Natural killer cell (primary cell): Measurements from ENCODE around the gene PDLIM7. TPM values are rescaled to one million over a fixed set of nuclear protein-coding genes. Genes with fewer than 3 reads are reported as not detected.

ENCODE experiments used
- ATAC-seq, 3 donors: fragments of 150-1000 bp in 2 of 3; fragments of 200-7000 bp in 1 of 3; cut with Tn5 transposase; 1 replicate in 1 of 3; 2 replicates in 2 of 3; pipeline ENCODE4 v1.10.0; 2021; ENCODE audit warnings: mild to moderate bottlenecking in 2 of 3, moderate library complexity in 2 of 3
- DNase-seq, 2 donors: peaks; one replicate each; pipeline versions ENCODE4 v3.0.0 to v3.0.0-alpha.2; 2013 to 2021; ENCODE audit warnings: mixed read lengths in 1 of 2
- H3K27ac ChIP-seq: one replicate; pipeline ENCODE4 v1.5.1; 2013; ENCODE audit warnings: mild to moderate bottlenecking, low read length
- H3K27me3 ChIP-seq: one replicate; pipeline ENCODE4 v1.6.1; 2013; ENCODE audit warnings: low read length; ENCODE audit not compliant: control insufficient read depth, insufficient read depth
- H3K36me3 ChIP-seq: one replicate; pipeline ENCODE4 v1.6.1; 2013; ENCODE audit warnings: low read length; ENCODE audit not compliant: control insufficient read depth, insufficient read depth
- H3K4me1 ChIP-seq: one replicate; pipeline ENCODE4 v1.6.1; 2013; ENCODE audit warnings: low read length; ENCODE audit not compliant: control insufficient read depth, insufficient read depth
- H3K4me3 ChIP-seq: one replicate; pipeline ENCODE4 v1.5.1; 2013; ENCODE audit warnings: low read length
- H3K9me3 ChIP-seq: one replicate; pipeline ENCODE4 v1.6.1; 2013; ENCODE audit warnings: low read length; ENCODE audit not compliant: control insufficient read depth, insufficient read depth
- H3K27ac Mint-ChIP-seq, 2 donors: one replicate each; pipeline ENCODE4 v1.8.0; 2022; ENCODE audit warnings: mild to moderate bottlenecking in 2 of 2, mixed read lengths in 2 of 2, moderate library complexity in 1 of 2
- H3K27me3 Mint-ChIP-seq, 2 donors: one replicate each; pipeline ENCODE4 v1.8.0; 2022; ENCODE audit warnings: low read depth in 2 of 2, mixed read lengths in 2 of 2
- H3K36me3 Mint-ChIP-seq: one replicate; pipeline ENCODE4 v1.8.0; 2022; ENCODE audit warnings: mixed read lengths
- H3K4me1 Mint-ChIP-seq, 2 donors: one replicate each; pipeline ENCODE4 v1.8.0; 2022; ENCODE audit warnings: mixed read lengths in 2 of 2
- H3K4me3 Mint-ChIP-seq: one replicate; pipeline ENCODE4 v1.8.0; 2022; ENCODE audit warnings: mild to moderate bottlenecking, moderate library complexity, mixed read lengths
- H3K9me3 Mint-ChIP-seq, 2 donors: one replicate each; pipeline ENCODE4 v1.8.0; 2022; ENCODE audit warnings: mixed read lengths in 2 of 2
- CTCF ChIP-seq: fragments of 200-600 bp; IDR thresholded peaks from one replicate; pipeline ENCODE4 v1.8.0; 2022; ENCODE audit warnings: antibody characterized with exemption
- WGBS: methylation state at CpG from one replicate; pipeline ENCODE4 v1.1.7; 2013; ENCODE audit warnings: missing lambda C conversion rate; ENCODE audit not compliant: insufficient coverage; 5-methylcytosine and 5-hydroxymethylcytosine counted together
- intact Hi-C: fragments of 100-400 bp; cut with micrococcal nuclease; formaldehyde crosslinking; loops from one replicate; pipeline ENCODE4 v1.14.2; 2022
- total RNA-seq, 4 donors: library from RNA; stranded (reverse); fragments of 120-200 nt in 1 of 4; gene quantifications; one replicate each; pipeline versions ENCODE4 v1.2.3 to v1.2.4, GENCODE V29; 2013 to 2022

Gene PDLIM7
- total RNA-seq, 3 donors from 2014 or later (not counting 1 experiment from before 2014, with no cell fraction given) = 9.7 to 58.7 (median 14.7) TPM

- DNase-seq (no peak), ATAC-seq (peak; percentile 4 to 13 (median 8))
- H3K27me3 ChIP-seq = peaks cover 5% of the 10 kb centered on the region
- 19% methylated on average over 48 of the region's 48 CpGs for WGBS
- Mint-ChIP-seq H3K27ac (peak overlapping the region; percentile 47 to 56), H3K27me3 (peaks cover 10 to 17% of the 10 kb centered on the region in 2 donors), H3K4me3 (peak overlapping the region; percentile 82), H3K36me3 (no peaks in the 10 kb centered on the region), H3K4me1 (peaks cover 18 to 49% of the 10 kb centered on the region in 2 donors), H3K9me3 (no peaks in the 10 kb centered on the region)
- no peak for TF ChIP-seq CTCF
- intact Hi-C loops = loop anchor here (10.0 kb wide), 1 partner anchor 383 kb away; no protein-coding TSS in a partner anchor
- H3K9me3 ChIP-seq = no peaks in the 10 kb centered on the region
- H3K4me3 ChIP-seq = peak overlapping the region; percentile 47
- peaks cover 71% of the 10 kb centered on the region for H3K4me1 ChIP-seq
- no peaks in the 10 kb centered on the region for H3K36me3 ChIP-seq
- H3K27ac ChIP-seq = no peak overlapping the region
Measured at GRCh38 chr5:177498013-177498787, 796 bp upstream of the PDLIM7 start.

- intact Hi-C loops = loop anchor here (1.0 to 10.0 kb wide), 2 partner anchors 41 to 382 kb away; no protein-coding TSS in a partner anchor
- H3K9me3 ChIP-seq = no peaks in the 10 kb centered on the region
- no peaks in the 10 kb centered on the region for H3K36me3 Mint-ChIP-seq
- ATAC-seq (no peak), DNase-seq (no peak)
- peak overlapping the region in 1 of 2 donors; percentile 47 for H3K27ac Mint-ChIP-seq
- TF ChIP-seq CTCF = no peak
- H3K27me3 ChIP-seq = peaks cover 5% of the 10 kb centered on the region
- peaks cover 69% of the 10 kb centered on the region for H3K4me1 ChIP-seq
- H3K27ac ChIP-seq = no peak overlapping the region
- 19% methylated on average over 20 of the region's 29 CpGs for WGBS
- peaks cover 18 to 55% of the 10 kb centered on the region in 2 donors for H3K4me1 Mint-ChIP-seq
- H3K4me3 ChIP-seq = peak overlapping the region; percentile 47
- H3K27me3 Mint-ChIP-seq = peaks cover 10 to 14% of the 10 kb centered on the region in 2 donors
- peak overlapping the region; percentile 69 for H3K4me3 Mint-ChIP-seq
- no peaks in the 10 kb centered on the region for H3K36me3 ChIP-seq
- no peaks in the 10 kb centered on the region for H3K9me3 Mint-ChIP-seq
Measured at GRCh38 chr5:177496727-177497291, 595 bp downstream of the PDLIM7 start.

GRCh38 chr5:177496070-177496726 is 1.2 kb downstream of the PDLIM7 start:
- peaks cover 63% of the 10 kb centered on the region for H3K4me1 ChIP-seq
- intact Hi-C loops = loop anchor here (10.0 kb wide), 1 partner anchor 381 kb away; no protein-coding TSS in a partner anchor
- no peak overlapping the region for H3K27ac ChIP-seq

More at GRCh38 chr5:177496070-177496726, 1.2 kb downstream of the PDLIM7 start:
- Mint-ChIP-seq H3K27me3 (peaks cover 10 to 14% of the 10 kb centered on the region in 2 donors), H3K27ac (peak overlapping the region in 1 of 2 donors; percentile 14), H3K4me3 (peak overlapping the region; percentile 69), H3K4me1 (peaks cover 18 to 55% of the 10 kb centered on the region in 2 donors), H3K36me3 (no peaks in the 10 kb centered on the region), H3K9me3 (no peaks in the 10 kb centered on the region)
- Histone ChIP-seq H3K27me3 (peaks cover 5% of the 10 kb centered on the region), H3K4me3 (no peak overlapping the region), H3K36me3 (no peaks in the 10 kb centered on the region), H3K9me3 (no peaks in the 10 kb centered on the region)
- peak in 1 of 2 donors; percentile 26 for DNase-seq
- ATAC-seq = no peak
- no peak for TF ChIP-seq CTCF
- 81% methylated on average over 12 of the region's 12 CpGs for WGBS
